ENCODE measurements around the gene RRP15. TPM values are rescaled to one million over a fixed set of nuclear protein-coding genes. Genes with fewer than 3 reads are reported as not detected.

RRP15 gene
- total and polyA plus RNA-seq, 9 of the 15 experiments (the other 6 are each of a cell fraction or from before 2014, with no cell fraction given), result 9.5 to 58.1 (median 29.3) TPM

DNA sequence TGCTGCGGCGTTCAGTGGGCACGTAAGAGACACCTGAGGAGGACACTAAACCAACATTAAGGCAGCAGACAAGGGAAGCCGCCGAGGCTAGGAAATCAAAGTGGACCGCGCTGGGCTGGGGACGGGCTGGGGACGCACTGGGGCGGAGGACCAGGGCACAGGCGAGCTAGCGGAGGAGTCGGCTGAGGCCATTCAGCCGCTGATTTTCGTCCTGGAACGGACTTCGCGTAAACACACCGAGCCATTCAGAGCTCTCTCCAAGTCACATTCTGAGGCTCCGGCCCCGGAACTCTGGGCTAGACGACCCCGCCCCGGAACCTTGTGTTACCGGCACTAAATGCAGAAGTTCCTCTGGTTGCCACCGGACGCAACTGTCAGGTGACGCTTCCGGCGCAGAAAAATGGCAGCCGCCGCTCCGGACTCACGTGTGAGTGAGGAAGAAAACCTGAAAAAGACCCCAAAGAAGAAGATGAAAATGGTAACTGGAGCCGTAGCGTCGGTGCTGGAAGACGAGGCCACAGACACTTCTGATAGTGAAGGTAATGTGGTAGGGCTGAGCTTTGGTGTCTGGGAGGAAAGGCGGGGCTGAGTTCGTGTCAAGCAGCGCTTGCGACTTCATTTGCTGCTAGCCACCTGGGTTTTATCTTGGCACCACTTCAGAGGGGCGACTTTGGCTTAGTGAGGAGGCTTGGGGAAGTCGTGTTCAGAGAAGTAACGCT is at the start of gene RRP15 (continued):
- TF ChIP-seq U2AF1 (optimal IDR thresholded peaks at IDR 0.05; ENCODE audit: low read depth, low read length) (no peak), JUNB (CRISPR knock-in tag; conservative IDR thresholded peaks at IDR 0.05) (no peak), ARID1B (IDR thresholded peaks at IDR 0.05) (peak; percentile 37; the same call in 1 of the 2 replicates), FOXJ2 (tag; IDR thresholded peaks at IDR 0.05) (peak; percentile 69), MCM3 (IDR thresholded peaks at IDR 0.05) (no peak), ZNF197 (CRISPR knock-in tag; IDR thresholded peaks at IDR 0.05; ENCODE audit: low read depth) (no peak), ZNF778 (CRISPR knock-in tag; IDR thresholded peaks at IDR 0.05) (no peak), ZBTB12 (CRISPR knock-in tag; IDR thresholded peaks at IDR 0.05) (no peak), BRF1 (IDR thresholded peaks at IDR 0.05; ENCODE audit: borderline replicate concordance, extremely low read depth, insufficient read length) (no peak), PHB2 (IDR thresholded peaks at IDR 0.05; ENCODE audit: low read depth) (no peak), MTA2 (IDR thresholded peaks at IDR 0.05; ENCODE audit: low read depth) (no peak), MBD1 (CRISPR knock-in tag; IDR thresholded peaks at IDR 0.05) (no peak), RAD51 (IDR thresholded peaks at IDR 0.05; ENCODE audit: borderline replicate concordance, low read depth) (peak; percentile 38; the same call in 1 of the 2 replicates), ZNF584 (CRISPR knock-in tag; IDR thresholded peaks at IDR 0.05; ENCODE audit: low read depth) (0 out of 2 replicates have a peak, but pooled peaks have one; percentile 28), ZBTB26 (CRISPR knock-in tag; IDR thresholded peaks at IDR 0.05) (peak; percentile 87; the same call in 1 of the 2 replicates), ASH1L (IDR thresholded peaks at IDR 0.05; ENCODE audit: borderline replicate concordance, low read depth, partially characterized antibody) (peak; percentile 50)
- TF ChIP-seq, protein P1, sequence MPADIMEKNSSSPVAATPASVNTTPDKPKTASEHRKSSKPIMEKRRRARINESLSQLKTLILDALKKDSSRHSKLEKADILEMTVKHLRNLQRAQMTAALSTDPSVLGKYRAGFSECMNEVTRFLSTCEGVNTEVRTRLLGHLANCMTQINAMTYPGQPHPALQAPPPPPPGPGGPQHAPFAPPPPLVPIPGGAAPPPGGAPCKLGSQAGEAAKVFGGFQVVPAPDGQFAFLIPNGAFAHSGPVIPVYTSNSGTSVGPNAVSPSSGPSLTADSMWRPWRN (IDR thresholded peaks at IDR 0.05; ENCODE audit: low read depth), result no peak
- TF ChIP-seq, protein P2, sequence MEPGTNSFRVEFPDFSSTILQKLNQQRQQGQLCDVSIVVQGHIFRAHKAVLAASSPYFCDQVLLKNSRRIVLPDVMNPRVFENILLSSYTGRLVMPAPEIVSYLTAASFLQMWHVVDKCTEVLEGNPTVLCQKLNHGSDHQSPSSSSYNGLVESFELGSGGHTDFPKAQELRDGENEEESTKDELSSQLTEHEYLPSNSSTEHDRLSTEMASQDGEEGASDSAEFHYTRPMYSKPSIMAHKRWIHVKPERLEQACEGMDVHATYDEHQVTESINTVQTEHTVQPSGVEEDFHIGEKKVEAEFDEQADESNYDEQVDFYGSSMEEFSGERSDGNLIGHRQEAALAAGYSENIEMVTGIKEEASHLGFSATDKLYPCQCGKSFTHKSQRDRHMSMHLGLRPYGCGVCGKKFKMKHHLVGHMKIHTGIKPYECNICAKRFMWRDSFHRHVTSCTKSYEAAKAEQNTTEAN (CRISPR knock-in tag; IDR thresholded peaks at IDR 0.05), result no peak

All from K562 (cell line).